ENCODE measurements around the gene TXNL1. TPM values are rescaled to one million over a fixed set of nuclear protein-coding genes. Genes with fewer than 3 reads are reported as not detected.

The TXNL1 gene
- total RNA-seq, 1 donor from 2014 or later, result 117 TPM

GRCh38 chr18:56637176-56637575 is 1.2 kb downstream of the TXNL1 start:
- TF ChIP-seq CTCF (IDR thresholded peaks at IDR 0.05; ENCODE audit: borderline replicate concordance), result no peak
- DNase-seq, result no peak
- Histone ChIP-seq H3K27me3 (ENCODE audit: low read depth) (no peaks in the 10 kb centered on the region), H3K4me3 (peak overlapping the region; percentile 85), H3K36me3 (peaks cover 6% of the 10 kb centered on the region), H3K4me1 (peaks cover 63% of the 10 kb centered on the region), H3K27ac (replicated peaks) (peak overlapping the region; percentile 93), H3K9me3 (replicated peaks) (no peaks in the 10 kb centered on the region)
- intact Hi-C loops (cut with micrococcal nuclease), result no loop called here

GRCh38 chr18:56635007-56635406 is 3.4 kb downstream of the TXNL1 start:
- no peak for TF ChIP-seq CTCF (IDR thresholded peaks at IDR 0.05; ENCODE audit: borderline replicate concordance)
- Histone ChIP-seq H3K4me3 (no peak overlapping the region), H3K9me3 (replicated peaks) (no peaks in the 10 kb centered on the region), H3K27me3 (ENCODE audit: low read depth) (no peaks in the 10 kb centered on the region), H3K36me3 (peaks cover 6% of the 10 kb centered on the region), H3K4me1 (peaks cover 82% of the 10 kb centered on the region), H3K27ac (replicated peaks) (no peak overlapping the region)
- intact Hi-C loops (cut with micrococcal nuclease), result no loop called here
- no peak for DNase-seq

- Histone ChIP-seq H3K36me3 (peaks cover 6% of the 10 kb centered on the region), H3K9me3 (replicated peaks) (no peaks in the 10 kb centered on the region), H3K4me1 (peaks cover 92% of the 10 kb centered on the region), H3K27me3 (ENCODE audit: low read depth) (no peaks in the 10 kb centered on the region), H3K27ac (replicated peaks) (no peak overlapping the region), H3K4me3 (no peak overlapping the region)
- intact Hi-C loops (cut with micrococcal nuclease), result no loop called here
- no peak for TF ChIP-seq CTCF (IDR thresholded peaks at IDR 0.05; ENCODE audit: borderline replicate concordance)
- no peak for DNase-seq
These were observed 6.0 kb downstream of the TXNL1 start for GRCh38 chr18:56632070-56633022.

- DNase-seq, result no peak
- Histone ChIP-seq H3K4me1 (peaks cover 74% of the 10 kb centered on the region), H3K36me3 (peaks cover 34% of the 10 kb centered on the region), H3K9me3 (replicated peaks) (no peaks in the 10 kb centered on the region), H3K27me3 (ENCODE audit: low read depth) (no peaks in the 10 kb centered on the region), H3K27ac (replicated peaks) (no peak overlapping the region), H3K4me3 (no peak overlapping the region)
- intact Hi-C loops (cut with micrococcal nuclease), result no loop called here
- no peak for TF ChIP-seq CTCF (IDR thresholded peaks at IDR 0.05; ENCODE audit: borderline replicate concordance)
These were observed 10.4 kb downstream of the TXNL1 start for GRCh38 chr18:56627991-56628390.

GRCh38 chr18:56615738-56616520 is 22.5 kb downstream of the TXNL1 start:
- Histone ChIP-seq H3K27ac (replicated peaks) (no peak overlapping the region), H3K36me3 (peaks cover 99% of the 10 kb centered on the region), H3K9me3 (replicated peaks) (no peaks in the 10 kb centered on the region), H3K27me3 (ENCODE audit: low read depth) (no peaks in the 10 kb centered on the region), H3K4me3 (no peak overlapping the region), H3K4me1 (no peaks in the 10 kb centered on the region)
- intact Hi-C loops (cut with micrococcal nuclease), result no loop called here
- no peak for DNase-seq
- no peak for TF ChIP-seq CTCF (IDR thresholded peaks at IDR 0.05; ENCODE audit: borderline replicate concordance)
